A549 (cell line): ENCODE data around the gene ZP1.

Source experiments
- CEBPB ChIP-seq, 2 experiments: fragments of >200 bp in 1 of 2; sonication (Bioruptor Twin) in 1 of 2; formaldehyde crosslinking in 1 of 2; IDR thresholded peaks; 2 replicates each; pipeline ENCODE4 v1.6.1; 2012 to 2016
- HDAC2 ChIP-seq: fragments of 200-600 bp; sonication (generic); IDR thresholded peaks from 2 replicates; pipeline ENCODE4 v1.6.1; 2016
- KDM1A ChIP-seq: fragments of 200-600 bp; sonication (generic); IDR thresholded peaks from 2 replicates; pipeline ENCODE4 v1.6.1; 2016; ENCODE audit warnings: low read depth, mild to moderate bottlenecking
- MAX ChIP-seq: IDR thresholded peaks from 2 replicates; pipeline ENCODE4 v1.6.1; 2012
- MYC ChIP-seq: IDR thresholded peaks from 2 replicates; pipeline ENCODE4 v1.6.1; 2012; ENCODE audit warnings: mild to moderate bottlenecking, inconsistent platforms, low read length, improper control_type of control experiment, borderline replicate concordance
- POLR2A ChIP-seq: IDR thresholded peaks from 2 replicates; pipeline ENCODE4 v1.6.1; 2012; ENCODE audit warnings: mild to moderate bottlenecking, low read length
- RFX5 ChIP-seq: fragments of 450-650 bp; IDR thresholded peaks from 2 replicates; pipeline ENCODE4 v1.7.1; 2014; ENCODE audit warnings: antibody characterized with exemption, mild to moderate bottlenecking, moderate library complexity
- TF ChIP-seq, protein P1 (sequence below): fragments of >200 bp; sonication (Bioruptor Twin); formaldehyde crosslinking; IDR thresholded peaks from 3 replicates; pipeline ENCODE4 v1.5.1; 2016

- TF ChIP-seq, protein P1, sequence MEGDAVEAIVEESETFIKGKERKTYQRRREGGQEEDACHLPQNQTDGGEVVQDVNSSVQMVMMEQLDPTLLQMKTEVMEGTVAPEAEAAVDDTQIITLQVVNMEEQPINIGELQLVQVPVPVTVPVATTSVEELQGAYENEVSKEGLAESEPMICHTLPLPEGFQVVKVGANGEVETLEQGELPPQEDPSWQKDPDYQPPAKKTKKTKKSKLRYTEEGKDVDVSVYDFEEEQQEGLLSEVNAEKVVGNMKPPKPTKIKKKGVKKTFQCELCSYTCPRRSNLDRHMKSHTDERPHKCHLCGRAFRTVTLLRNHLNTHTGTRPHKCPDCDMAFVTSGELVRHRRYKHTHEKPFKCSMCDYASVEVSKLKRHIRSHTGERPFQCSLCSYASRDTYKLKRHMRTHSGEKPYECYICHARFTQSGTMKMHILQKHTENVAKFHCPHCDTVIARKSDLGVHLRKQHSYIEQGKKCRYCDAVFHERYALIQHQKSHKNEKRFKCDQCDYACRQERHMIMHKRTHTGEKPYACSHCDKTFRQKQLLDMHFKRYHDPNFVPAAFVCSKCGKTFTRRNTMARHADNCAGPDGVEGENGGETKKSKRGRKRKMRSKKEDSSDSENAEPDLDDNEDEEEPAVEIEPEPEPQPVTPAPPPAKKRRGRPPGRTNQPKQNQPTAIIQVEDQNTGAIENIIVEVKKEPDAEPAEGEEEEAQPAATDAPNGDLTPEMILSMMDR, result no peak
- no peak for TF ChIP-seq HDAC2
- TF ChIP-seq CEBPB (IDR thresholded peaks at IDR 0.05), result no peak
- TF ChIP-seq RFX5, result no peak
- TF ChIP-seq MAX, result no peak
- TF ChIP-seq MYC, result no peak
- TF ChIP-seq KDM1A, result no peak
- TF ChIP-seq POLR2A, result no peak
Observed at GRCh38 chr11:60922906-60923305, 55.6 kb downstream of the ZP1 start.
